Measurements from ENCODE around the gene ROR1. TPM values are rescaled to one million over a fixed set of nuclear protein-coding genes. Genes with fewer than 3 reads are reported as not detected.

The ROR1 gene
- total and polyA plus RNA-seq, 5 donors from 2014 or later: not detected

DNA sequence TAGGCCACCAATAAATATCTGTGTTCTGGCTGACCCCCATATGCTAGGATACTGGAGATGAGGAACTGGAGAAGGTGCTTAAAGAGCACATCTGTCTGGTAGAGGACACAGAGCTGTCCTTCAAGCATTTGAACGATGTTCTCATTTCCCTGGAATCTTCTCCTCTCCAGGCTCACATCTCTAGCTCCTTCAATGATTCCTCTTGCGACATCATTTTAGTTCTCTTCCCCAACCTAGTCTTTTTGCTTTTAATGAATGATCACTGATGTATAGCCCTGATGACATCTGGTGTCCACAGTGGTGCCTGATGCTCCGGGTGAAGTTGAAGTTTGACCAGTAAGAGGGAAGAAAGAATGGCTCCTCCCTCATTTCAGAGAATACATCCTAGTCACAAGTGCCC, 348.8 kb downstream of the ROR1 start:
- Histone ChIP-seq H3K9me3 (ENCODE audit: control insufficient read depth in 2 of 2, low read length in 2 of 2) (no peaks in the 10 kb centered on the region), H3K27me3 (ENCODE audit: control insufficient read depth, insufficient read depth, low read length) (peaks cover 4% of the 10 kb centered on the region), H3K27ac (ENCODE audit: insufficient read depth, low read length, poor library complexity, severe bottlenecking) (no peak overlapping the region), H3K4me1 (ENCODE audit: control insufficient read depth, insufficient read depth, low read length, poor library complexity, severe bottlenecking) (no peaks in the 10 kb centered on the region), H3K36me3 (ENCODE audit: control insufficient read depth, insufficient read depth, low read length) (no peaks in the 10 kb centered on the region), H3K4me3 (ENCODE audit: low read depth, low read length) (no peak overlapping the region)
- no peak for DNase-seq
- ATAC-seq (ENCODE audit: low read depth in 2 of 2): no peak
- no peaks in the 10 kb centered on the region for H3K4me1 Mint-ChIP-seq
- peaks cover 24% of the 10 kb centered on the region for H3K27me3 Mint-ChIP-seq
- H3K36me3 Mint-ChIP-seq: no peaks in the 10 kb centered on the region
- H3K27ac Mint-ChIP-seq: no peak overlapping the region
- peaks cover 0 to 2% (median 0%) of the 10 kb centered on the region in 7 donors for H3K9me3 Mint-ChIP-seq
- no peak overlapping the region for H3K4me3 Mint-ChIP-seq

DNA sequence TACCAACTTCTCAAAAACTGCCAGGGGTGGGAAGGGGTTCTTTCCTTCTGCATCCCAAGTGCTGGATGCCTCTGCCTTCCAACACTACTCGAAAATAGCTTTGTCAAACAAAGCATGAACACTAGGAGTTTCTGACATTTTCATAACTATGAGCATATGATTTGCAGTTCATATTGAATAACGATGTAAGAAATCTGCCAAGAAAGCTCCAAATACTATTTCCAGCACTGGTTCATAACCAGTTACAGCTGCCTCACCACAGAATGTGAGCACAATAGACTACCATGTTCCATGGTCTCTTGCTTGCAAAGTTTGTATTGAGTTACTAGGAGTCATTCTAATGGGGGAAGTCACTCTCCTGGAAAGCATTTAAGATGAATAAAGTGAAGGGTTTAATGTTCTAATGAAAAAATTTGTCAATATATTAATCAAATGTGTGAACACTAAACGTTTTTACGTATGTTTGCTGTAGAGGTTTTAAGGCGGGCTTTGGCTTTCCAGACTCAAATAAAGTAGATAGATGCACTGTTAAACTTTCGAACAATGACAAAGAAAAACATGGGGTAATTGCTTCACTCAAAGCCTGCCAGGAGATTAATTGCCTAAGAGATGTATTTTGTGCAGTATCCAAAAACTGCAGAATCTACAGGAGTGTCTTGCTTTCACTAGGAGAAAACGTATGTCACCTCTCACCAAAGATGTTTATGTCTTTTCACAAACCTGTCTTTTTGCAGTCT, 351.1 kb downstream of the ROR1 start:
- Histone ChIP-seq H3K9me3 (ENCODE audit: control insufficient read depth in 2 of 2, low read length in 2 of 2) (no peaks in the 10 kb centered on the region), H3K36me3 (ENCODE audit: control insufficient read depth, insufficient read depth, low read length) (no peaks in the 10 kb centered on the region), H3K4me1 (ENCODE audit: control insufficient read depth, insufficient read depth, low read length, poor library complexity, severe bottlenecking) (no peaks in the 10 kb centered on the region), H3K27ac (ENCODE audit: insufficient read depth, low read length, poor library complexity, severe bottlenecking) (no peak overlapping the region), H3K27me3 (ENCODE audit: control insufficient read depth, insufficient read depth, low read length) (peaks cover 4% of the 10 kb centered on the region), H3K4me3 (ENCODE audit: low read depth, low read length) (no peak overlapping the region)
- ATAC-seq (ENCODE audit: low read depth in 2 of 2): no peak
- Mint-ChIP-seq H3K36me3 (no peaks in the 10 kb centered on the region), H3K4me1 (no peaks in the 10 kb centered on the region), H3K27ac (no peak overlapping the region), H3K27me3 (peaks cover 32% of the 10 kb centered on the region), H3K4me3 (no peak overlapping the region), H3K9me3 (peaks cover 0 to 2% (median 0%) of the 10 kb centered on the region in 7 donors)
- DNase-seq: no peak

DNA sequence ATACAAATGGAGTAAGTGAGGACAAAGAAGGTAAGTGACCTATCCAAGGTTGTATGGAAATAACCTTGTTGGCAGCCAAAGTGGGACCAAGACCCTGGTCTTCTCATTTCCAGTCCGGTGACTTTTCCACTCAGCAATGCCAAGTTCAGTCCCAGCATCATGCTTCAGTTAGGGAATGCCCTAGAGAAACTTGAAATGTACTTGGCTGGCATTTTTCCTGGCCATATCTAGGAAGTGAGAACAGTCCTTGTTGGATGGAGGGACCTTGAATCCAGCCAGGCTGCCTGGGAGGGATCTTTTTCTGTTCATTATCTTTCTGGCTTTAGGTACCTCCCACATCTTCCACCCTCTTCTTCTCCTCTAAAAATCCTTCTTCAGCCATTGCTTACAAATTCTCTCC, 352.8 kb downstream of the ROR1 start:
- Histone ChIP-seq H3K27ac (ENCODE audit: insufficient read depth, low read length, poor library complexity, severe bottlenecking) (no peak overlapping the region), H3K4me1 (ENCODE audit: control insufficient read depth, insufficient read depth, low read length, poor library complexity, severe bottlenecking) (no peaks in the 10 kb centered on the region), H3K27me3 (ENCODE audit: control insufficient read depth, insufficient read depth, low read length) (peaks cover 4% of the 10 kb centered on the region), H3K9me3 (ENCODE audit: control insufficient read depth in 2 of 2, low read length in 2 of 2) (no peaks in the 10 kb centered on the region), H3K4me3 (ENCODE audit: low read depth, low read length) (no peak overlapping the region), H3K36me3 (ENCODE audit: control insufficient read depth, insufficient read depth, low read length) (no peaks in the 10 kb centered on the region)
- ATAC-seq (ENCODE audit: low read depth in 2 of 2) (no peak), DNase-seq (no peak)
- Mint-ChIP-seq H3K27ac (no peak overlapping the region), H3K27me3 (peaks cover 36% of the 10 kb centered on the region), H3K4me3 (no peak overlapping the region), H3K4me1 (no peaks in the 10 kb centered on the region), H3K9me3 (peaks cover 0 to 2% (median 0%) of the 10 kb centered on the region in 7 donors), H3K36me3 (no peaks in the 10 kb centered on the region)

DNA sequence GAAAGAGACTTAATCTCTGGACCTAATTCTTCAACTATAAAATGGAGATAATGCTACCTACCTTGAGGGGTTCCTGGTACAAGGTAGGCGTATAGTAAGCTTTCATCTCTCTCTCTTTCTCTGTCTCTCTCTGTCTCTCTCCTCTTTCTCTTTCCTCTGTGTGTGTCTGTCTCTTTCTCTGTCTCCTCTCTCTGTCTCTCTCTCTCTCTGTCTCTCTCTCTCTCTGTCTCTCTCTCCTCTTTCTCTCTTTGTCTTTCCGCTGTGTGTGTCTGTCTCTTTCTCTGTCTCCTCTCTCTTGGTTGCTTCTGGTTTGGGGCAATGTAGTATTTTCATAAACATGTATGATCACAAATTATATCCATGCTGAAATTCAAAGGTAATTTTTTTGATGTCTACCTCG, 353.5 kb downstream of the ROR1 start:
- H3K27ac Mint-ChIP-seq: no peak overlapping the region
- Histone ChIP-seq H3K36me3 (ENCODE audit: control insufficient read depth, insufficient read depth, low read length) (no peaks in the 10 kb centered on the region), H3K4me1 (ENCODE audit: control insufficient read depth, insufficient read depth, low read length, poor library complexity, severe bottlenecking) (no peaks in the 10 kb centered on the region), H3K9me3 (ENCODE audit: control insufficient read depth in 2 of 2, low read length in 2 of 2) (no peaks in the 10 kb centered on the region), H3K4me3 (ENCODE audit: low read depth, low read length) (no peak overlapping the region), H3K27me3 (ENCODE audit: control insufficient read depth, insufficient read depth, low read length) (peaks cover 4% of the 10 kb centered on the region), H3K27ac (ENCODE audit: insufficient read depth, low read length, poor library complexity, severe bottlenecking) (no peak overlapping the region)
- DNase-seq: no peak
- peaks cover 35% of the 10 kb centered on the region for H3K27me3 Mint-ChIP-seq
- H3K9me3 Mint-ChIP-seq: peaks cover 0 to 1% (median 0%) of the 10 kb centered on the region in 7 donors
- H3K36me3 Mint-ChIP-seq: no peaks in the 10 kb centered on the region
- H3K4me3 Mint-ChIP-seq: no peak overlapping the region
- no peak for ATAC-seq (ENCODE audit: low read depth in 2 of 2)
- H3K4me1 Mint-ChIP-seq: no peaks in the 10 kb centered on the region

DNA sequence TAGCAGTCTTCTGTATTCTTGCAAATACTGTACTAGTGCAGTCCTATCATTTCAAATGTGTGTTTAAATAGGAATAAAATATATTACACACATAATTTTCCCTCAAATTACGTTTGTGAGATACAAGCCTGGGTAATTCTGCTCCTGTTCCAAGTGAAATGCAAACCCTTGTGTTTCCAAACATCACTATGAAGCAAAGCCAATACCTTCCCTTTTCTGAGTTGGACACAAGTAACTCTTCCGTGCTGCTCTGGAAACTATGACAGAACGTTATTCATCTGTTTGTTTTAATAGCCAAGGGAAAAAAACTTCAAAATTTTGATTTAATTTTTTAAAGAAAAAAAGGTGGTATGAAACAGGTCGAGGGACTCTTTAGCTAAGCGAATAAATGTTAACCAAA, 355.9 kb downstream of the ROR1 start:
- Mint-ChIP-seq H3K36me3 (no peaks in the 10 kb centered on the region), H3K4me1 (no peaks in the 10 kb centered on the region), H3K27me3 (peaks cover 24% of the 10 kb centered on the region), H3K27ac (no peak overlapping the region), H3K9me3 (peaks cover 0 to 1% (median 0%) of the 10 kb centered on the region in 7 donors), H3K4me3 (no peak overlapping the region)
- no peak for DNase-seq
- H3K4me1 ChIP-seq (ENCODE audit: control insufficient read depth, insufficient read depth, low read length, poor library complexity, severe bottlenecking): no peaks in the 10 kb centered on the region
- peaks cover 2% of the 10 kb centered on the region for H3K27me3 ChIP-seq (ENCODE audit: control insufficient read depth, insufficient read depth, low read length)
- H3K27ac ChIP-seq (ENCODE audit: insufficient read depth, low read length, poor library complexity, severe bottlenecking): no peak overlapping the region
- no peaks in the 10 kb centered on the region for H3K9me3 ChIP-seq (ENCODE audit: control insufficient read depth in 2 of 2, low read length in 2 of 2)
- ATAC-seq (ENCODE audit: low read depth in 2 of 2): no peak
- H3K4me3 ChIP-seq (ENCODE audit: low read depth, low read length): no peak overlapping the region
- no peaks in the 10 kb centered on the region for H3K36me3 ChIP-seq (ENCODE audit: control insufficient read depth, insufficient read depth, low read length)

DNA sequence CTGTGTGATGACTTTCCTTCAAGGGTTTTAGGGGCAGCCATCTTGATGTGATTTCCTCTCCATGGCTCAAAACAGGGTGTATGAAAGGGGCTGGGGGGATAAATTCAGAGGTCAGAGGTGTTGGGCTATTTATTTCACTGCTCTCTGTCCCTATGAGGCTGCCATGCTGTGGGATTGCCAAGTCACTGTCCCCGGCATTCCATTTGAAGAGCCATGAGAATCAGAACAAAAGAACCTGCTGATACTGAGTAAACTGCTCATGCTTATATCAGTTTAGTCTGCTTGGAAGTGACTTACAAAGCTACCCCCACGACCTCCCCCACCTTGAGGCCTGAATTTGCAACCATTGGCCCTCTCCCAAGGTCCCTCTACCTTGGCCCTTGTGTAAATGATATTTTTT, 357.3 kb downstream of the ROR1 start:
- H3K36me3 Mint-ChIP-seq: no peaks in the 10 kb centered on the region
- no peaks in the 10 kb centered on the region for H3K27me3 ChIP-seq (ENCODE audit: control insufficient read depth, insufficient read depth, low read length)
- H3K9me3 Mint-ChIP-seq: peaks cover 0 to under 1% (median 0%) of the 10 kb centered on the region in 7 donors
- H3K27ac Mint-ChIP-seq: no peak overlapping the region
- no peak overlapping the region for H3K4me3 ChIP-seq (ENCODE audit: low read depth, low read length)
- no peaks in the 10 kb centered on the region for H3K4me1 ChIP-seq (ENCODE audit: control insufficient read depth, insufficient read depth, low read length, poor library complexity, severe bottlenecking)
- peaks cover 24% of the 10 kb centered on the region for H3K27me3 Mint-ChIP-seq
- DNase-seq (no peak), ATAC-seq (ENCODE audit: low read depth in 2 of 2) (no peak)
- H3K4me1 Mint-ChIP-seq: no peaks in the 10 kb centered on the region
- H3K4me3 Mint-ChIP-seq: no peak overlapping the region
- no peak overlapping the region for H3K27ac ChIP-seq (ENCODE audit: insufficient read depth, low read length, poor library complexity, severe bottlenecking)
- no peaks in the 10 kb centered on the region for H3K36me3 ChIP-seq (ENCODE audit: control insufficient read depth, insufficient read depth, low read length)
- H3K9me3 ChIP-seq (ENCODE audit: control insufficient read depth in 2 of 2, low read length in 2 of 2): no peaks in the 10 kb centered on the region

DNA sequence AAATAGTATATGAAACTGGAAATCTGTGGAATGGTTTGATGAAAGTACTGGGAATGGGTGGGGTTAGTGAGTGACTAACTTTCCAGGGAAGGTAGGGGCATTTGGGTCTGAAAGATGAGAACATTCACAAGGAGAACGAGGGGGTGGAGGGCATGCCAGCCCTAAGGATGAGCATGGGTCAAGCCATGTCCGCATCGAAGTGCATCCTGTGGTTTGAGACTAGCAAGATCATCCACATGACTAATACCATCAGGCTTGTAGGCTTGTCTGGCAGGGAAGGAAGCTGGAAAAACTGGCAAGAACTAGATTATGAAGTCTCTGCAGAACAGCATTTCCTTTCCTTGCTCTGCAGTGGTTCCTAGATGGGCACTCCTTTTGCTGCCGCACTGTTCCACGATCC, 359.2 kb downstream of the ROR1 start:
- H3K27ac Mint-ChIP-seq: peak overlapping the region in 1 of 3 donors; percentile 3
- no peaks in the 10 kb centered on the region for H3K27me3 ChIP-seq (ENCODE audit: control insufficient read depth, insufficient read depth, low read length)
- peaks cover 13% of the 10 kb centered on the region for H3K27me3 Mint-ChIP-seq
- no peaks in the 10 kb centered on the region for H3K4me1 ChIP-seq (ENCODE audit: control insufficient read depth, insufficient read depth, low read length, poor library complexity, severe bottlenecking)
- H3K36me3 Mint-ChIP-seq: no peaks in the 10 kb centered on the region
- H3K27ac ChIP-seq (ENCODE audit: insufficient read depth, low read length, poor library complexity, severe bottlenecking): no peak overlapping the region
- H3K4me3 Mint-ChIP-seq: no peak overlapping the region
- no peak overlapping the region for H3K4me3 ChIP-seq (ENCODE audit: low read depth, low read length)
- ATAC-seq (ENCODE audit: low read depth in 2 of 2) (no peak), DNase-seq (no peak)
- no peaks in the 10 kb centered on the region for H3K9me3 ChIP-seq (ENCODE audit: control insufficient read depth in 2 of 2, low read length in 2 of 2)
- H3K36me3 ChIP-seq (ENCODE audit: control insufficient read depth, insufficient read depth, low read length): no peaks in the 10 kb centered on the region
- no peaks in the 10 kb centered on the region for H3K4me1 Mint-ChIP-seq
- H3K9me3 Mint-ChIP-seq: no peaks in the 10 kb centered on the region

All from CD4-positive, CD25-positive, alpha-beta regulatory T cell (primary cell).